Parathyroid adenoma (tissue), 2 donors: Measurements from ENCODE around the gene SOX18.

ENCODE experiments used
- H2AFZ ChIP-seq: fragments of 300-600 bp; sonication (generic); one replicate; pipeline ENCODE4 v1.7.0; 2017; ENCODE audit warnings: antibody characterized with exemption, mild to moderate bottlenecking
- H3K27ac ChIP-seq: fragments of 300-600 bp; sonication (generic); one replicate; pipeline ENCODE4 v1.7.0; 2017
- H3K27me3 ChIP-seq: fragments of 300-600 bp; sonication (generic); one replicate; pipeline ENCODE4 v1.7.0; 2017; ENCODE audit warnings: low read length; ENCODE audit not compliant: control insufficient read depth, insufficient read depth
- H3K36me3 ChIP-seq: fragments of 300-600 bp; sonication (generic); one replicate; pipeline ENCODE4 v1.7.0; 2017; ENCODE audit warnings: low read length; ENCODE audit not compliant: control insufficient read depth, insufficient read depth
- H3K4me1 ChIP-seq: fragments of 300-600 bp; sonication (generic); one replicate; pipeline ENCODE4 v1.7.0; 2017; ENCODE audit warnings: control low read depth
- H3K4me2 ChIP-seq: fragments of 300-600 bp; sonication (generic); one replicate; pipeline ENCODE4 v1.7.0; 2017; ENCODE audit warnings: low read length
- H3K4me3 ChIP-seq: fragments of 300-600 bp; sonication (generic); one replicate; pipeline ENCODE4 v1.7.0; 2017; ENCODE audit warnings: low read depth, low read length
- H3K79me2 ChIP-seq: fragments of 300-600 bp; sonication (generic); one replicate; pipeline ENCODE4 v1.7.0; 2017; ENCODE audit warnings: control low read depth
- H3K9ac ChIP-seq: fragments of 300-600 bp; sonication (generic); one replicate; pipeline ENCODE4 v1.7.0; 2017; ENCODE audit warnings: mild to moderate bottlenecking
- H3K9me3 ChIP-seq: fragments of 300-600 bp; sonication (generic); one replicate; pipeline ENCODE4 v1.7.0; 2017; ENCODE audit warnings: low read length; ENCODE audit not compliant: control insufficient read depth
- CTCF ChIP-seq: fragments of 300-600 bp; sonication (generic); IDR thresholded peaks from one replicate; pipeline ENCODE4 v1.7.0; 2017; ENCODE audit warnings: antibody characterized with exemption, mild to moderate bottlenecking
- donor health status: primary hyperparathyroidism.

The SOX18 gene

GRCh38 chr20:64038565-64039292, 10.7 kb downstream of the SOX18 start:
- Histone ChIP-seq H3K27ac (peak overlapping the region; percentile 37), H3K4me3 (peak overlapping the region; percentile 65), H3K9ac (no peak overlapping the region), H3K36me3 (no peaks in the 10 kb centered on the region), H2AFZ (peak overlapping the region; percentile 88), H3K4me1 (peaks cover 4% of the 10 kb centered on the region), H3K27me3 (no peaks in the 10 kb centered on the region), H3K9me3 (no peaks in the 10 kb centered on the region), H3K79me2 (no peaks in the 10 kb centered on the region), H3K4me2 (peak overlapping the region; percentile 82)
- TF ChIP-seq CTCF = peak; percentile 84

- H2AFZ ChIP-seq = peak overlapping the region; percentile 88
- H3K36me3 ChIP-seq = no peaks in the 10 kb centered on the region
- H3K9ac ChIP-seq = no peak overlapping the region
- no peak overlapping the region for H3K27ac ChIP-seq
- peak overlapping the region; percentile 65 for H3K4me3 ChIP-seq
- peaks cover 4% of the 10 kb centered on the region for H3K4me1 ChIP-seq
- TF ChIP-seq CTCF = no peak
- no peaks in the 10 kb centered on the region for H3K27me3 ChIP-seq
- H3K79me2 ChIP-seq = no peaks in the 10 kb centered on the region
- H3K4me2 ChIP-seq = peak overlapping the region; percentile 82
- no peaks in the 10 kb centered on the region for H3K9me3 ChIP-seq
Observed at GRCh38 chr20:64038224-64038564, 11.2 kb downstream of the SOX18 start.

- peak overlapping the region; percentile 82 for H3K4me2 ChIP-seq
- no peaks in the 10 kb centered on the region for H3K27me3 ChIP-seq
- no peaks in the 10 kb centered on the region for H3K9me3 ChIP-seq
- H3K9ac ChIP-seq = no peak overlapping the region
- H2AFZ ChIP-seq = peak overlapping the region; percentile 88
- TF ChIP-seq CTCF = no peak
- H3K36me3 ChIP-seq = no peaks in the 10 kb centered on the region
- H3K79me2 ChIP-seq = no peaks in the 10 kb centered on the region
- H3K27ac ChIP-seq = no peak overlapping the region
- peak overlapping the region; percentile 65 for H3K4me3 ChIP-seq
- H3K4me1 ChIP-seq = peaks cover 4% of the 10 kb centered on the region
Observed at GRCh38 chr20:64037498-64038213, 11.8 kb downstream of the SOX18 start.

- H3K79me2 ChIP-seq = no peaks in the 10 kb centered on the region
- H3K4me1 ChIP-seq = peaks cover 4% of the 10 kb centered on the region
- H3K9me3 ChIP-seq = no peaks in the 10 kb centered on the region
- no peak overlapping the region for H3K9ac ChIP-seq
- H3K4me3 ChIP-seq = no peak overlapping the region
- H3K4me2 ChIP-seq = no peak overlapping the region
- H3K27me3 ChIP-seq = no peaks in the 10 kb centered on the region
- H3K27ac ChIP-seq = no peak overlapping the region
- H3K36me3 ChIP-seq = no peaks in the 10 kb centered on the region
- no peak overlapping the region for H2AFZ ChIP-seq
- no peak for TF ChIP-seq CTCF
Observed at GRCh38 chr20:64037199-64037497, 12.3 kb downstream of the SOX18 start.
